ENCODE measurements around the gene ZDHHC14.
"Not testable (repeated sequence)": the region's sequence is repeated elsewhere in the genome, so short reads cannot be mapped to it uniquely, and the experiment has no call there.

ZDHHC14 gene

GRCh38 chr6:157381631-157382621 lies 936 bp downstream of the ZDHHC14 start:
- peak; percentile 37 for DNase-seq (ENCODE audit: low read depth)

DNA sequence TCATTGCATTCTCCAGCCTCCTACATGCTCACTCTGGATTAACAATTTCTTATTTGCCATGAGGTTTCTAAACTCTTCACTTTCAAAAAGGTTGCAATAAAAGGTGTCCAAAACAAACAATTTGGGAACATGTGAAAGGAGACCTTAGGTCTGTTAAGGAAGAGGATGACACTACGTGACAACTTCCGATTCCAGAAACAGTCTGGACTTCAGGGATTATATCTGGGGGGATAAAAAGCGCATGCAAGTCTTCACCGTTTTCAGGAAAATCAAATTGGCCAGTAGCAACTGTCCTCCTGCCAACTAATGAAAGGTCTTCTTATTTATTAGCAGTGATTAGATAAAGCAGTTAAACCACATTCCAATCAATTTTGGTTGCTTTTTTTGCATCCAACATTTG lies 1.8 kb downstream of the ZDHHC14 start:
- DNase-seq (ENCODE audit: low read depth), result no peak

DNA sequence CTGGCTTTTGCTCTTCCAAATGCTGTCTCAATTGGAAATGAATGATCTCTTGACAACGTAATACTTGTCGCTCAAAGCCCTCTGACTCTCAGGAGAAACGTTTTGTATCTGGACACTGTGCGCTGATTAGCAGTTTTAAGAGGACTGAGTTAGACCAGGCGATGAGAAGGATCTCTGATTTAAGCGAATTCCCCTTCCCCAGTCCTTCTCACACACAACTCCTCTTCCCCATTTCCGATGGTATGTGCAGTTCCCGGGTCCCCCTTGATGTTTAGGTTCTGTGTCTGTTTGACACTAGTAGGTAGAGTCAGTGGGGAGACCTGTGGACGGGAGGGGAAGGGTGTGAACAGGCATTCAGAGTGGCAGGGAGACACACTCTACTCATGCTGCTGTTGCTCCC lies 2.5 kb downstream of the ZDHHC14 start:
- no peak for DNase-seq (ENCODE audit: low read depth)

DNA sequence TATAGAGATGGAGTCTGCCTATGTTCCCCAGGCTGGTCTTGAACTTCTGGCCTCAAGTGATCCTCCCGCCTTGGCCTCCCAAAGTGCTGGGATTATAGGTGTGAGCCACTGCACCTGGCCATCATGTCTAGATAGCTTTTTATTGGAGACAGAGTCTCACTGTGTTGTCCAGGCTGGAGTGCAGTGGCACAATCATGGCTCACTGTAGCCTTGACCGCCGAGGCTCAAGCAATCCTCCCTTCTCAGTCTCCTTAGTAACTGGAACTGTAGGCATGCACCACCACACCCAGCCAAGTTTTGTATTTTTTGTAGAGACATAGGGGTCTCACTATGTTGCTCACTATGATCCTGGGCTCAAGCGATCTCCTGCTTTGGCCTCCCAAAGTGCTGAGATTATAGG lies 4.0 kb downstream of the ZDHHC14 start:
- DNase-seq (ENCODE audit: low read depth), result not testable (repeated sequence)

- peak; percentile 7 for DNase-seq (ENCODE audit: low read depth)
These were observed 4.5 kb downstream of the ZDHHC14 start for GRCh38 chr6:157385482-157385881.

DNA sequence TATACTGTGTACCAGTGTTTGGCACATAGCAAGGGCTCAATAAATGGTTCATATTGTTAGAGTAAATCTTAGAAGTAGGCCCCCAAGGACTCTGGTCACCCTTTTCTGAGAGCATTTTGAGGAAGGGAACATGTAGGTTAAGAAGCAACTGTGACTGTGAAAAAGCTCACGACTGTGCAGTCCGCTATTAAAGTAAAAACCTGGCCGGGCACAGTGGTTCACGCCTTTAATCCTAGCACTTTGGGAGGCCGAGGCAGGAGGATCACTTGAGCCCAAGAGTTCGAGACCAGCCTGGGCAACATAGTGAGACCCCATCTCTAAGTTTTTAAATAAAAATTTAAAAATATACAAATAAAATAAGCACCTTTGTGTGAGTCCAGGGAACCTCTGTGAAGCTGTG lies 5.0 kb downstream of the ZDHHC14 start:
- DNase-seq (ENCODE audit: low read depth), result no peak

DNA sequence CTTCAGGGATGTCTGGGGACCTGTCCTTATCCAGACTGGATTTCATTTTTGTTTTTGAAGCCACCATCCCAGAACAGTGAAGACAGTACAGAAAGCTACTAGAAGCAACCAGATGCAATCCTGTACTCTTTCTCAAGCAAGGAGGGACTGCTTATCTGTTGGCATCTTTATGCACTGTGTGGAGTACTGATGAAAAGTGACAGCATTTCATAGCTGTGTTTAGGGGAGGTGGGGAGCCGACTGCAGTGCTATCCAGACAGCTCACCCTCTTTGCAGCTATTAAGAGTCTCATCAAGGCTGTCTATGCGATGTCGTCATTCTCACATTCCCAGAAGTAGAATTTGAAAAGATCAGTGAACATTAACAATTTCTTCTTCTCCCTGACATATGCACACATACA lies 5.5 kb downstream of the ZDHHC14 start:
- DNase-seq (ENCODE audit: low read depth), result no peak

DNA sequence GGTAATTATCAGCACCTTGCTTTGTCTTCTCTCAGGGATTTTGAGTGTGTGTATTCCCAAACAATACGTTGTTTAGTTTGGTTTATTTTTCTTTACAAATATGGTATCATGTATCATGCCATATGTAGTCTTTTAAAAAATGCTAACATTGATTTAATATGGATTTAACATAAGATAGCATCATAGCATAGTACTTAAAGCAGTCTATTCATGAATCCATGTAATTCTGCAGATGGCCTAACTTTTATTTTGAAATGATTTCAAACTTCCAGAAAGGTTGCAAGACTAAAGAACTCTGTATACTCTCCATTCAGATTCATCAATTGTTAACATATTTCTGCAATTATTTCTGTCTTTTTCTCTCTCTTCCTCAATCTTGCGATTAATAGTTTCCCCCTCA lies 7.9 kb downstream of the ZDHHC14 start:
- no peak for DNase-seq (ENCODE audit: low read depth)

GRCh38 chr6:157390273-157391060 lies 9.5 kb downstream of the ZDHHC14 start:
- DNase-seq (ENCODE audit: low read depth), result no peak

DNA sequence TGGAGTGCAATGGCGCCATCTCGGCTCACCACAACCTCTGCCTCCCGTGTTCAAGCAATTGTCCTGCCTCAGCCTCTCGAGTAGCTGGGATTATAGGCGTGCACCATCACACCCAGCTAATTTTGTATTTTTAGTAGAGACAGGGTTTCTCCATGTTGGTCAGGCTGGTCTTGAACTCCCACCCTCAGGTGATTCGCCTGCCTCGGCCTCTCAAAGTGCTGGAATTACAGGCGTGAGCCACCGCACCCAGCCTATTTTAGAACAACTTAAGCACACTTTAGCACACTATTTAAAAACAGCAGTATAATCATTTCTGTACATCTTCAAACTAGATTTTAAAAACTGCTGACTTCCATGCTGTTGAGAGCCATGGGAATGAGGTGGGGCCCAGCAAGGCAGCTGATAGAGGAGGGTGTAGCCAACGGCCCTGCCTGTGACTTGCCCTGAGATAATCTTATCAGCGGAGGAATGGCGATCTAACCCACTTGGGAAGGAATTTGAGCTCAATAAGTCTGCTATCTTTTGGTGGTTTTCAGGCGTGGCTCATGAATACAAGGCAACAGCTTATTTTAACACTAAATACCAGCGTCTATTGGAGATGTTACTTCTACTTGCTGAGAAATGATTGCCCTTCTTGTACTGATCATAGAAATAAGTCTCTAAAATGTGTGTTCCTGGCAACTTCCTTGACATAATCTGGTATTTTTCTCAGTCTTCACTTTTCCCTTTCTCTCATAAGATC lies 12.1 kb downstream of the ZDHHC14 start:
- no peak for DNase-seq (ENCODE audit: low read depth)

- no peak for DNase-seq (ENCODE audit: low read depth)
These were observed 12.8 kb downstream of the ZDHHC14 start for GRCh38 chr6:157393669-157394327.

- not testable (repeated sequence) for DNase-seq (ENCODE audit: low read depth)
These were observed 14.2 kb downstream of the ZDHHC14 start for GRCh38 chr6:157395199-157395598.

DNA sequence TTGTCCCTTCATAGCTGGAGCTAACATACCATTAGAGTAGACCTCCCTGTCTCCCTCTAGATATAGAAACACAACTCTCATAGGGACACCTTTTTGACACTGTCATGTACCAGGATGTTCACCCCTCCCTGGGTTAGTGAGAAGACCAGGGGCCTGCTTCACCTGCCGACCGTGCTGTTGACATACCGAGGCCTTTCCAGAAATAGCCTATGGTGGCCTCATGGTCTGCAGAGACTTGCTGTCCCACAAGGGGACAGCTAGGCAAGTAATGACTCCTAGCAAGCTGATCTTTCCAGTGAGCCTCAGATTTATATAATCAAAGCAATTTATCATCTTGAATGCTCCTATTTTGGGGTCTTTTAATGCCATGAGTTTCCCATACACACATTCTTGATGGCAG lies 15.0 kb downstream of the ZDHHC14 start:
- no peak for DNase-seq (ENCODE audit: low read depth)

DNA sequence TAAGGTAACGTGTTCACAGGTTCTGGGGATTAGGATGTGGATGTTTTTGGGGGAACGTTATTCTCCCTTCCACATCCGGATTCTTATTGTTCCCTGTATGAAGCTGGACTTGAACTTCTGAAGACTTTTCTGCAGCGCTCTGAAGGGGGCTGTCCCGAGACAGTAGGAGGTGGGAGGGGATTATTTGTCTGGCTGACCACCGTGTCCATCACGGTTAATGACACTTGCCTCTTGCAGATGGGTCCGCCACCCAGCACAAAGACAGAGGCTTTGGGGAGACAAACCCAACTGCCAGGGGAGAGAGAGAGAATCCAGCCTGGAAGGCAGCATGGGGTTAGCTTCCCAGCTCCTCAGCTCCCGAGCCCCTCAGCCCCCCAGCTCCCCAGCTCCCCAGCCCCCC lies 16.7 kb downstream of the ZDHHC14 start:
- no peak for DNase-seq (ENCODE audit: low read depth)

DNA sequence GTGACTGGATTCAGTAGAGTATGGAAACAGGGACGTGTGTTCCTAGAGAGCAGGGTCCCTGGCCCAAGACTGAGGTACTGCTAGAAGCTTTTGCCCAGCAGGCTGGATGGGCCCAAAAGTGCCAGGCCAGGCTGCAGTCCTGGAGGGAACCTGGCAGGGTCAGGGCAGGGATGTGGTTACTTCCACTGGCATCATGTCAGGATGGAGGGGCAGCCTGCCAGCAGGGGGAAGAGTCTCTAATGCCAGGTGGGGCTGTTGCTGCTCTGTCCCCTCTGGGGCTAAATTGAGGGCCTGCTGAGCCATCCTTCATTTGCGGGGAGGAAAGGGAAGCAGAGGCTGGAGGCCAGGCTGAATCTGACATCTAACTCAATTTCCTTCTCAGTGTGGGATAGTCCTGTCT lies 17.2 kb downstream of the ZDHHC14 start:
- no peak for DNase-seq (ENCODE audit: low read depth)

- DNase-seq (ENCODE audit: low read depth), result no peak
These were observed 19.7 kb downstream of the ZDHHC14 start for GRCh38 chr6:157400676-157401075.

GRCh38 chr6:157401734-157402338 lies 20.8 kb downstream of the ZDHHC14 start:
- no peak for DNase-seq (ENCODE audit: low read depth)

GRCh38 chr6:157402996-157403685 lies 22.2 kb downstream of the ZDHHC14 start:
- no peak for DNase-seq (ENCODE audit: low read depth)

GRCh38 chr6:157403686-157404051 lies 22.7 kb downstream of the ZDHHC14 start:
- DNase-seq (ENCODE audit: low read depth), result no peak

- DNase-seq (ENCODE audit: low read depth), result no peak
These were observed 25.0 kb downstream of the ZDHHC14 start for GRCh38 chr6:157405986-157406385.

GRCh38 chr6:157406661-157407060 lies 25.7 kb downstream of the ZDHHC14 start:
- no peak for DNase-seq (ENCODE audit: low read depth)
